GM19193 (cell line): ENCODE results near the gene ECPAS.

Experiments
- POLR2A ChIP-seq: IDR thresholded peaks from 4 replicates; pipeline ENCODE4 v1.6.1; 2011; ENCODE audit not compliant: insufficient read depth, insufficient read length; ENCODE audit errors: extremely low read depth

Gene ECPAS

GRCh38 chr9:111483858-111484571 is at the start of gene ECPAS:
ECPAS (minus strand) TSS chr9:111484383; CDS start chr9:111472918, 11,465 bp downstream.
- TF ChIP-seq POLR2A, result peak; percentile 54

GRCh38 chr9:111533099-111533790 is 49.1 kb upstream of the ECPAS start:
- TF ChIP-seq POLR2A, result no peak

- no peak for TF ChIP-seq POLR2A
These were observed 47.5 kb upstream of the ECPAS start for GRCh38 chr9:111531716-111532115.

GRCh38 chr9:111529787-111530186 is 45.6 kb upstream of the ECPAS start:
- TF ChIP-seq POLR2A, result no peak

- TF ChIP-seq POLR2A, result no peak
These were observed 43.2 kb upstream of the ECPAS start for GRCh38 chr9:111527347-111527746.

- TF ChIP-seq POLR2A, result no peak
These were observed 41.1 kb upstream of the ECPAS start, which contains the start of gene ZNF483 for GRCh38 chr9:111525056-111525977. ZNF483 (plus strand) TSS chr9:111525179; CDS start chr9:111527396, 2,217 bp downstream.

GRCh38 chr9:111524731-111525055 is 40.5 kb upstream of the ECPAS start:
- no peak for TF ChIP-seq POLR2A

GRCh38 chr9:111516061-111516465 is 31.9 kb upstream of the ECPAS start:
- no peak for TF ChIP-seq POLR2A

- no peak for TF ChIP-seq POLR2A
These were observed 30.8 kb upstream of the ECPAS start for GRCh38 chr9:111514967-111515366.

- TF ChIP-seq POLR2A, result no peak
These were observed 18.3 kb upstream of the ECPAS start for GRCh38 chr9:111502506-111502905.

GRCh38 chr9:111501648-111502047 is 17.5 kb upstream of the ECPAS start:
- no peak for TF ChIP-seq POLR2A

- TF ChIP-seq POLR2A, result no peak
These were observed 16.9 kb upstream of the ECPAS start for GRCh38 chr9:111501005-111501562.

- TF ChIP-seq POLR2A, result no peak
These were observed 350 bp upstream of the ECPAS start for GRCh38 chr9:111484572-111484894.

GRCh38 chr9:111483439-111483857 is 735 bp downstream of the ECPAS start:
- TF ChIP-seq POLR2A, result no peak
